Left ventricle myocardium inferior (tissue), 1 donor: Measurements from ENCODE around the gene UBE2E3. TPM values are rescaled to one million over a fixed set of nuclear protein-coding genes. Genes with fewer than 3 reads are reported as not detected.

ENCODE experiments used
- DNase-seq: peaks from one replicate; pipeline ENCODE4 v3.0.0-alpha.2; 2020
- H3K27ac ChIP-seq: fragments of 200-600 bp; replicated peaks from 2 replicates; pipeline ENCODE4 v1.8.0; 2021
- H3K27me3 ChIP-seq: fragments of 200-600 bp; 2 replicates; pipeline ENCODE4 v1.8.0; 2021; ENCODE audit warnings: low read depth
- H3K36me3 ChIP-seq: fragments of 200-600 bp; 2 replicates; pipeline ENCODE4 v1.8.0; 2021
- H3K4me1 ChIP-seq: fragments of 200-600 bp; 2 replicates; pipeline ENCODE4 v1.8.0; 2021
- H3K4me3 ChIP-seq: fragments of 200-600 bp; 2 replicates; pipeline ENCODE4 v1.8.0; 2021; ENCODE audit warnings: mild to moderate bottlenecking, moderate library complexity
- H3K9me3 ChIP-seq: fragments of 200-600 bp; replicated peaks from 2 replicates; pipeline ENCODE4 v1.8.0; 2021
- intact Hi-C: fragments of 100-400 bp; cut with micrococcal nuclease; formaldehyde crosslinking; loops from one replicate; pipeline ENCODE4 v1.11.0; 2022
- total RNA-seq: library from RNA; stranded (reverse); fragmentation: NEBNext Ultra II Directional; extraction: Animal tissue kit (Norgen Biotek cat#: 25700); gene quantifications from one replicate; pipeline ENCODE4 v1.2.1, GENCODE V29; 2021
- TF ChIP-seq, protein P1 (sequence below): fragments of 200-600 bp; IDR thresholded peaks from 2 replicates; pipeline ENCODE4 v1.8.0; 2021; ENCODE audit warnings: antibody characterized with exemption, mild to moderate bottlenecking, borderline replicate concordance
- donor health status: DM: no; HTN: yes; CAD: no; lungs with severe emphysema.

The UBE2E3 gene
- total RNA-seq, 1 donor from 2014 or later = 53.5 TPM

GRCh38 chr2:180985771-180986395, 5.5 kb downstream of the UBE2E3 start:
- peaks cover 60% of the 10 kb centered on the region for H3K4me1 ChIP-seq
- no peak for DNase-seq
- no peaks in the 10 kb centered on the region for H3K9me3 ChIP-seq
- no peak overlapping the region for H3K27ac ChIP-seq
- H3K27me3 ChIP-seq = no peaks in the 10 kb centered on the region
- H3K36me3 ChIP-seq = no peaks in the 10 kb centered on the region
- intact Hi-C loops = no loop called here
- H3K4me3 ChIP-seq = no peak overlapping the region
- TF ChIP-seq, protein P1, sequence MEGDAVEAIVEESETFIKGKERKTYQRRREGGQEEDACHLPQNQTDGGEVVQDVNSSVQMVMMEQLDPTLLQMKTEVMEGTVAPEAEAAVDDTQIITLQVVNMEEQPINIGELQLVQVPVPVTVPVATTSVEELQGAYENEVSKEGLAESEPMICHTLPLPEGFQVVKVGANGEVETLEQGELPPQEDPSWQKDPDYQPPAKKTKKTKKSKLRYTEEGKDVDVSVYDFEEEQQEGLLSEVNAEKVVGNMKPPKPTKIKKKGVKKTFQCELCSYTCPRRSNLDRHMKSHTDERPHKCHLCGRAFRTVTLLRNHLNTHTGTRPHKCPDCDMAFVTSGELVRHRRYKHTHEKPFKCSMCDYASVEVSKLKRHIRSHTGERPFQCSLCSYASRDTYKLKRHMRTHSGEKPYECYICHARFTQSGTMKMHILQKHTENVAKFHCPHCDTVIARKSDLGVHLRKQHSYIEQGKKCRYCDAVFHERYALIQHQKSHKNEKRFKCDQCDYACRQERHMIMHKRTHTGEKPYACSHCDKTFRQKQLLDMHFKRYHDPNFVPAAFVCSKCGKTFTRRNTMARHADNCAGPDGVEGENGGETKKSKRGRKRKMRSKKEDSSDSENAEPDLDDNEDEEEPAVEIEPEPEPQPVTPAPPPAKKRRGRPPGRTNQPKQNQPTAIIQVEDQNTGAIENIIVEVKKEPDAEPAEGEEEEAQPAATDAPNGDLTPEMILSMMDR = no peak

GRCh38 chr2:180987146-180987545, 6.7 kb downstream of the UBE2E3 start:
- Histone ChIP-seq H3K4me3 (no peak overlapping the region), H3K36me3 (no peaks in the 10 kb centered on the region), H3K4me1 (peaks cover 50% of the 10 kb centered on the region), H3K9me3 (no peaks in the 10 kb centered on the region), H3K27ac (no peak overlapping the region), H3K27me3 (no peaks in the 10 kb centered on the region)
- intact Hi-C loops = no loop called here
- DNase-seq = no peak
- TF ChIP-seq, protein P1 = no peak

DNA sequence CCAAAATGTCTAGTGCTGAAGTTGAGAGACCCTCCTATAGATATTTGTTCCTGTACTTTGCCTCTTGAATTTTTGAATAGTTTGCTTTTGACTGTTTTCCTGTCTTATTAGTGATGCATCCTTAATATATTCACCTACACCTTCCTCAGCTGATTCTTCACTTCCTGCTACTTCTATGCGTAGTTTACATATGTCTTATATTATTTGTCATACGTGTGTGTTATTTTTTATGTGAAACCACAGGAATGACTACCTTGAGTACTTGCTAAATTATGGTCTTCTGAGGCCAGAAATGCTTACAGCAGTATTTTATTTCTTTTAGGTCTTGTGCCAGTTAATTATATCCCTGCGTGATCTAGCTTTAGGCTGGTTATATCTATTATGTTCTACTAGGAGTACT, 9.9 kb downstream of the UBE2E3 start:
- Histone ChIP-seq H3K9me3 (no peaks in the 10 kb centered on the region), H3K4me3 (no peak overlapping the region), H3K27me3 (no peaks in the 10 kb centered on the region), H3K4me1 (peaks cover 33% of the 10 kb centered on the region), H3K36me3 (no peaks in the 10 kb centered on the region), H3K27ac (no peak overlapping the region)
- TF ChIP-seq, protein P1 = no peak
- intact Hi-C loops = no loop called here
- DNase-seq = no peak

GRCh38 chr2:180990794-180991193, 10.4 kb downstream of the UBE2E3 start:
- H3K4me1 ChIP-seq = peaks cover 29% of the 10 kb centered on the region
- no peak overlapping the region for H3K27ac ChIP-seq
- TF ChIP-seq, protein P1 = no peak
- intact Hi-C loops = no loop called here
- H3K9me3 ChIP-seq = no peaks in the 10 kb centered on the region
- DNase-seq = no peak
- no peaks in the 10 kb centered on the region for H3K27me3 ChIP-seq
- no peak overlapping the region for H3K4me3 ChIP-seq
- H3K36me3 ChIP-seq = no peaks in the 10 kb centered on the region

- no peak overlapping the region for H3K4me3 ChIP-seq
- DNase-seq = no peak
- no peaks in the 10 kb centered on the region for H3K27me3 ChIP-seq
- intact Hi-C loops = no loop called here
- no peaks in the 10 kb centered on the region for H3K9me3 ChIP-seq
- no peak overlapping the region for H3K27ac ChIP-seq
- H3K4me1 ChIP-seq = peaks cover 23% of the 10 kb centered on the region
- no peaks in the 10 kb centered on the region for H3K36me3 ChIP-seq
- TF ChIP-seq, protein P1 = peak; percentile 10
These were observed 11.0 kb downstream of the UBE2E3 start for GRCh38 chr2:180991361-180991760.
